GOT3 (cell line): Measurements from ENCODE around the gene PIP4K2A.

ENCODE experiments used
- DNase-seq: peaks from one replicate; lab custom pipeline; 2025; ENCODE audit warnings: mixed read lengths; lab: John Stamatoyannopoulos, UW

Gene PIP4K2A

DNA sequence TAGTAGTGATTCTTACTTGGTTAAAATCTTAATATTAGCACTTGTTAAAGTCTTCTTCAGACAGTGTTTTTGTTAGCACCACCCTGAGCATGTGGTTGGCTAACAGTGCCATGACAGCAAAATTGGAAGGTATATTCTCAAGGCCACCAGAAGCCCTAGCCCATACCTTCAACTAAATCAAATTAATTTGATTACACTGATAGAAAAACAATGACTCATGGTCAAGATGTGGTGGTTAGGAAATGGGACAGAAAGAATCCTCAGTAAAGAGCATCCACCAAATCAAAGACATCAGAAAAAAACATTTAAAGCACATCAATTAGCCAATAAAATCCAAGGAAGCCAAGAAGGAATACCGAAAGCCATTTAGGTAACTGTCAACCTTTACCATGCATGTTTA is 75.5 kb downstream of the PIP4K2A start:
- no peak for DNase-seq

DNA sequence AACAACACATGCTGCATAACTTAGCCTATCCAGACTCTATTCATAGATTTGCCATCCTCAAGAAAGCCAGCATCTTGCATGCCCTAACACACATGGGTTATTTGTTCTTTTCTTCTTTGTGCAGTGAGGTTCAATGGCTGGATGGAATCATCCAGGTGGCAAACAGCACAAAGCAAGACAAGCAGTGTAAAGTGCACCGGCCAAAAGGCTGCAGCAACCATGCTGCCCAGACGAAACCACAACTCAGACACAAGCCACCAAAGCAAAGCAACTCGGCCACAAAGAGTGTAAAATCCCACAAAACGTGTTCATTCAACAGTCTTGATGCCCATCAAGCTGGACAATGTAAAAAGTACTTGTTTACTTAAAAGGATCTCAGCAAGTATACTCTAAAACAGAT is 76.9 kb downstream of the PIP4K2A start:
- DNase-seq: no peak

DNA sequence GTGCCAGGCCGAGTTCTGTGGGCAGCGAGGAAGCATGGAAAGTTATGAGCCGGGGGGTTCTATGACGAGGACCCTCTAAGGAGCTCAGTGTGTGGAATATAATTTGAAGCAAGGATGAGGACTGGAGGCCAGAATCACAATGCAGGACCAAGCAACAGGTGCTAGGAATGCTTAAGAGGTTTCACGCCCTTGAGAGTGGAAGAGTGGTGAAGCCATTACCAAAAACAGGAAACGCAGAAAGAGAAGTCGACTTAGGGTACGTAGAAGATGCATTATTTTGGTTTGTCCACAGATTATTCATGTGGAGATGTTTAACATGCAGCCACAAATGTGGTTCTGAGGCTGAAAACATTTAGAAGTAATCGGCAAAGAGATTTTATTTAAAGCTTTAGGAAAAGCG is 78.7 kb downstream of the PIP4K2A start:
- DNase-seq: no peak

DNA sequence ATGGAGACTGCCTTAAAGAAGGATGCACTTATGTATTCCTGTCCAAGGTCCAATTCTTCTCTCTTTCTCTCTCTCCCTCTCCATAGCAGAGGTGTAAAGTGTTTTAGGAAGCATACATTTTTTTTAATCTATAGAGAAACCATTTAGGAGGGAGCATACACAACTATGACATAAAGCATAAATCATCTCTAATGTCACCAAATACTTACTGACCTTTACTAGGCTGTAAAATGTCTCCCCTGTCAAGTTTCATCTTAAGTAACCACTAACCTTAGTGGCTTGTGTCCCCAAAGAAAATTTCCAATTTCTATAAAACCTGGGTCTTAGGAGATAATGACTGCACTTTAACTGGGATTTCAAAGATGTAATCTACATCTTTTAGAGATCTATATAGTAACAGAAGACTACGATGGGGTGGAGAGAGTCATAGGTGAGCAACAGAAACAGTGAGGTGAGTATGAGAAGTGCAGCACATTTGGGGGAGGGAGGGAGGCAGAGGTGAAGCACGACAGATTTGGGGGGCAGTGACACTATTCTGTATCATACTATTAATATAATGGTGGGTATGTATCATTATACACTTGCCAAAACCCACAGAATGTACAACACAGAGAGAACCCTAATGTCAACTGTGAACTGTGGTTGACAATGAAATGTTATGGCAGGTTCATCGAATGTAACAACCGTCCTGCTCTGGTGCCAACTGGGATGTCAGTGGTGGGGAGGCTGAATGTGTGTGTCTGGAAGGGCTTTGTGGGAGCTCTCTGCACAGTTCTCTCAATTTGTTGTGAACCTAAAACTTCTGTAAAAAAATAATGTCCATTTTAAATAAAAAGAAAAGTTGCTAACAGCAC is 79.5 kb downstream of the PIP4K2A start:
- DNase-seq: no peak

DNA sequence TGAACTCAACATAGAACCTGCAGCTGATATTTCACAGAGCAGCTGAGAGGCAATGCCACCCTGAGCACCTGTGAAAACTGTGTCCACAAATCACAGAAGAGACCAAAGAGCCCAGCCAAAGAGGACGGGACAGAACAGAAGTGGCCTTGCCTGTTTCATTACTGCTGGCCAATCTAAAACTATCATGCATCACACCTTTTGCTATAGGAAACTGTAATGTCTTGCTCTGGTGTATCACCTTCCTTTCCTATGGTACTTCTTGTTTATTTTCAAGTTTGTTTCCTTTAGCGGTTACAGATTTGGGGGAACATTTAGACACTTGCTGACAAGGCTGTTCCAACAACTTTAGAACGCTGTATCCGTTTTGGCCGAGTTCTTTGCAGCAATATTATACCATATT is 80.3 kb downstream of the PIP4K2A start:
- no peak for DNase-seq

DNA sequence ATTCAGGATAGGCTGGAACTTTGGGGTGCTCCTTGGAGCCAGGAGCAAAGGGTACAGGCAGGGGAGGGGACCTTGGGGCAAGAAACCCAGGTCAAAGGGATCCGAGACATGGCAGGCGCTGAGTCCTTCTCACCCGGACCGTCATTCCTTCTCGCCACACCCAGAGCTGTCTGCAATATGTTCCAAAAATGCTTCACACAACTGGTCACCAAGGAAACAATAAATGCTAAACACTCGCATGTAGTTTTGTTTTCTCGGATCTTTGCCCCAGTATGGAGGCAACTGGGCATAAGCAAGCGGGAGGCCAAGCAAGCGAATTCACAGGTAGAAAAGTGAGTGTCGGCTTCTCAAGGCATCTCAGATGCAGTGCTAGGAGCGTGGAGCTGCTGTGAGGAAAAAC is 80.8 kb downstream of the PIP4K2A start:
- DNase-seq: no peak

DNA sequence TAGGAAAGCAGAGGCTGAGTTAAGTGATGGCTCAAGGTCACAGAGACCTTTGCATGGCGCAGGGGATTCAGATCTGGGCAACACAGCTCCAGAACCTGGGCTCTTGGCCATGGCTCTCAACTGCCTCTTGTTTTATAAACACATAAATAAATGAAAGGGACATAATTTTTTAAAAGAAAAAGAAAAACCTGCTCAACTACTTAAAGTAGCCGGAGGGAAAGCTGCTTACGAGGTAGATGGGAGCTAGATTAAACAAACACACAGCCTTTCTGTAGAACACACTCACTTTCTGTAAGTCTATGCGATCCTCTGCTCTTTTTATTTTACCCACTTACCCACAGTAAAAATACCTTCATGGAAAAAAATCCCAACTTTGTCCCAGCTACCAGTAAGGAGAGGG is 81.3 kb downstream of the PIP4K2A start:
- DNase-seq: no peak

DNA sequence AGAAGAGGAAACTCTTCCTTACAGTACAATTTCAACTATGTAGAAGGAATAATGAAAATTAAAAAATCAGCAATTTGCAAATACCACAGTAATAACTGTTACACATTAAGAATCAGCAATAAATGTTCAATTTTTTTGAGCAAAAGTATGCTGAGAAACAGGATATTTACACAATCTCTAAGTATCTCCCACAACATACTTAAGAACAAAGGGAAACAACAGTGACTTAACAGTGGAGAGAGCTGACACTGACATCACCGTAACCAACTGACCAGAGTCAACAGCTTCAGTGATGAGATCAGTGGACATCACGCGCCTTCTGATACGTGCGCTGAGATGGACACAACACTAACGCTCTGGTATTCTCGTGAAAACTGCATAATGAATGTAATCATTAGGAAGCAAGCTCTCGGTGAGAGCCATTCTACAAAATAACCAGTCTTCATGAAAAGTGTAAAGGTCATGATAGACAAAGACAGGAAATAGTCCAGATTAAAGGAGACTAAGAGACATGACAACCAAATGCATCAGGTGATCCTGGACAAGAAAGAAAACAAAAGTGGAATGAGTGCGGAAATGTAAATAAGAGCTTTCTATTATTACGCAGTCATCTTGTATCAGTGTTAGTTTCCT is 82.6 kb downstream of the PIP4K2A start:
- no peak for DNase-seq

DNA sequence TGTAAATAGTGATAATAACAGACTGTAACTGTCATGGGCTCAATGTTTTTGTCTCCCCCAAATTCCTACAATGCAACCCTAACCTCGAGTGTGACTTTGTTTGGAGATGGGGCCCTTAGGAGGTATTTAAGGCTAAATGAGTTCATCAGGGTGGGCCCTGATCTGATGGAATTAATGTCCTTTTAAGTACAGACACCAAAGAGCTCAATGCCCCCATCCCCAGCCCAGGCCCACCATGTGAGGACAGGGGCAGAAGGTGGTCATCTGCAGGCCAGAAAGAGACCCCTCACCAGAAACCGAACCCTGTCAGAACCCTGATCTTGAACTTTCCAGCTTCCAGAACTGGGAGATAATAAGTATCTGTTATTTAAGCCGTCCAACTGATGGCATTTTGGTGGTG is 83.2 kb downstream of the PIP4K2A start:
- DNase-seq: no peak

DNA sequence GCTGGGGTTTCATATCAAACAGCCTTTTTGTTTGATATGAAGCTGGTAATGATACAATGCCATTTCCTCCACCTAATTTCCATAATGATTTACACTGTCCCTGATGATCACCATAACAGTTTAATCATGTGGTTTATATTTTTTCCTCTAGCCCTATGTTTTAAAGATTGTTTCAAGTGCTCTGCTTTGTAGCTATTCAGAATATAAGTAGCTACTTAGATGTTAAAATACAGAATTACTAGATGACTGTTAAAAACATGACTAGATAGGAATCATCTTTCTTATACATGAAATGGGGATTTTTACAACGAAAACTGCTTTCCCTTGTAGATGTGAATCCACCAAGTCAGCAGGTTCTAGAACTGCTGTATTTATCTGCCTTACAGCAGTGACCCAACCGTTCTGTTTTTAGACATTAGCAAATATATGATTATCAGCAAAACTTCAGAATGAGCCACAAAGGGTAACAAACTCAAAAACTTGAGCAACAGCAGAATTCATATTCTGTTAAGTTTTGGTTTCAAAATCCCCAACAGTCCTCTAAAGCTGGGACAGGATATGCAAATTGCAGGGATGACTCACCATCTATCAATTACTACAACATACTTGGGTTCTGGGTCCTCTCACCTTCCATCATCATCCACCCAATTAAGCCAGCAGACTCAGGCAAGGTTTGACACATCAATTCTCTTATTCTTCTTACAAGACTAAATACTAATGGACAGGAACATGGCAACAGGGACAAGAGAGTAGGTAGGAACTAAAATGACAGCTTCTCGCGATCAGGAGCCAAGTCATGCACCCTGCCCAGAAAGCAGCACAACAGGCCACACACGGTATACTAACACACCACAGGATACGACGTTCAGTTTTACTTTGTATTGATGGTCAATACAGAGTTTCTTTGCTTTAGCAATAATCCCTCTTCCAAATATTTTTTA is 83.9 kb downstream of the PIP4K2A start:
- no peak for DNase-seq

DNA sequence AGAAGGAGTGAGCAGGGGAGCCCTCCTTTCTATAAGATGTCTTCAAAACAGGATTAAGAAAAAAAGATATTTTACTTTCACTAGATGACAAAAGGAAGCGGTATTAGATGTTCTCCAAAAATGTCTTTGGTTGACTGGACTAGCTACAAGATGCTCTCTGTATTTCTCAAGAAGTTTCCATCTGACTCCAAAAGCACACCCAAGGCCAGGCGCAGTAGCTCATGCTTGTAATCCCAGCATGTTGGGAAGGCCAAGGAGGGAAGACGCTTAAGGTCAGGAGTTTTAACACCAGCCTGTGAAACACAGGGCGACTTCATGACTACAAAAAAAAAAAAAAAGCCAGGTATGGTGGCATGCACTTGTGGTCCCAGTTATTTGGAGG is 84.5 kb downstream of the PIP4K2A start:
- DNase-seq: no peak

DNA sequence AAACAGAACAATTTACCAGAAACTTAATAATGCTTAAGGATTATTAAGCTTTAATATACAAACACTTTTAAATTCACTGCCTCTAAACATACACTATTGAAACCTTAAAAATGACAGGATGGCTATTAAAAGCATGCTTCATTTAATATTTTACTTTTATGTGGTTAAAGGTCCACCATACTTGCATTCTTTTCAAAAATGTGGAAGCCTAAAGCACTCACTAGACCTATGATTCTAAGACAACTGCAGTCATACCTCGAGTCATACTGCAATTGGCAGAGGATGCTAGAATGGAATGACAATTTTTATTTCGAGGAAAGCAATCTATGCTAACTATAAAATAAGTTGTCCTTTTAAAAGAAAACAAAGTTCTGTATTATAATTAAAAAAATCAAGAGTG is 85.3 kb downstream of the PIP4K2A start:
- no peak for DNase-seq

DNA sequence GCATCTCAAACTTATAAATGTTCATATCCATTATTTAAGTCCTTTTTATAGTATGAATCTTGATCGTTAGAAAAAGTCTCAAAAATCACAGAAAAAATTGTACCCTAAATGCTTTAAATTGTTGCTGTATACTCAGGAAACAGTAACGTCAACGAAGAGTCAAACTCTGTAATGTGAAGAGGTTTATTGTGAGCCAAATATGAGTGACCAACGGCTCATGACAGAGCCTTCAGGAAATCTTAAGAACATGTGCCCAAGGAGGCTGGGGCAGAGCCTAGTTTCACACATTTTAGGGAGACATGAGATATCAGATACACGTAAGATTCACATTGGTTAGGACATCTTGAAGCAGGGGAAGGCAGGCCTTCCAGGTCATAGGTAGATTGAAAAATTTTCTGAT is 86.1 kb downstream of the PIP4K2A start:
- DNase-seq: no peak

DNA sequence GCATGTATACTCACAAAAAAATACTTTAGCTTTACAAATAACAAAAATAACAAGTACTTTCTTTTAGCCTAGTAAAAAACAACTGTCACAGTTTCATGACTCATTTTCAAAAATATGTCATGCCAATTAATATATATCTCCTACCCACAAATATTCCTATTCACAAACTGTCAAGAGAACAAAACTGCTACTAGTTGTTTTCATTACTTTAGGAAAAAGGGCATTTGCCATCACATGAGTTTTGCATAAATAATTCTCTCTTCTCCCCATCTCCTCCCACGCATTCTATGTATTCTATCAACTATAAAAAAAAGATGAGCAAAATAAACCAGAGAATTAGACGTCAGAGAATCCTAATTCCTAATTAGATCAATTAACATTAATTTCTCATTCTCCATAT is 87.6 kb downstream of the PIP4K2A start:
- no peak for DNase-seq

DNA sequence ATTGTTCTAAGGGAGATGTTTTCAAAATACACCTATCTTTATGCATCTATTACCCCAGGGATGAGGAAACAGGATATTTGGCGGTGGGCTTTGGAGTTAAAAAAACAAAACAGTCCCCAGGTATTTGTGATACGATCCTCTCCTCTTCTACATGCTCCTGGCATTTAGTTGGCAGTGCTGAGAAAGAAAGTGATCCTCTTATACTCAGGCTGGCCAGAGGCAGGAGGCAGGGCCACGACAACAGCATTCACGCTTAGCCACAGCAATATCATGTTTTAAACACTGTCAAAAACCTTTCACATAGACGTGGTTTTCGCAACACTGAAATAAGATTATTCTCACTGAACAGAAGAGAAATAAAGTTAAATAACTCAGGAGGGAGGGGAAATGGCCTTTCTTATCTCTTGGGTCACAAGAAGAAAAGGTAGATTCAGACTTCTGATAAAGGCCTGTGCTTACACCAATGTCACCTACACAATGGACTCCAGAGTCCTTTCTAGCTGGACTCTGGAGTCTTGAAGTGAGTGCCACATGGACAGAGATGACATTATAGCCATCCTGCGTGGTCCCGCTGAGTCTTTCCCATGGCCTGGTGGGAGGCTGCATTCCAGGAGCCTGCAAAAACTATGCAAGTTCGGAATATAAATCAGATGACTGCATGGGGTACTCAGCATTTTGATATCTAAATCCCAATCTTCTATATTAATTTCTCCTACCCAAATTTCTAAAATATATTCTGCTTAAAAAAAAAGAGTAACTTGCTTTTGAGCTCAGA is 88.7 kb downstream of the PIP4K2A start:
- DNase-seq: no peak

DNA sequence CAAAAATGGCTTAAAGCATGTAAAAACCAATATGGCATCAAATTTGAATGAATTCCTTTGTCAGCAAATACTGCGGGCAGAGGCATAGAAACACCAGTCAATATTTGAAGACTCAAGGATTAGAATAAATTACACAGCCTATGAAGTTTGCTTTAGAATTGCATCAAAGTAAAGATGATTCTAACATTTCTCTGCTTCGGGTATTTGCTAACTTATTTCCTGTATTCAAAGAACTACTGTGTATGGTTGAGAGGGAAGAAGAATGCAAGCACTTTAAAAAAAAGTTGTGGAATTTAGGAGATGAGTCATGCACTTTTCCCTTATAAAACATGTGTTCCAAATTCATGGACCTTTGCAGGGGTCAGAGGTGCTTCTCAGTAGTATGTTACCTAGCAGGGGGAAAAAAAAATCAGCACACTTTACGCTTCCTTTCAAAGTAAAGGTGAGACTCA is 90.1 kb downstream of the PIP4K2A start:
- DNase-seq: no peak

DNA sequence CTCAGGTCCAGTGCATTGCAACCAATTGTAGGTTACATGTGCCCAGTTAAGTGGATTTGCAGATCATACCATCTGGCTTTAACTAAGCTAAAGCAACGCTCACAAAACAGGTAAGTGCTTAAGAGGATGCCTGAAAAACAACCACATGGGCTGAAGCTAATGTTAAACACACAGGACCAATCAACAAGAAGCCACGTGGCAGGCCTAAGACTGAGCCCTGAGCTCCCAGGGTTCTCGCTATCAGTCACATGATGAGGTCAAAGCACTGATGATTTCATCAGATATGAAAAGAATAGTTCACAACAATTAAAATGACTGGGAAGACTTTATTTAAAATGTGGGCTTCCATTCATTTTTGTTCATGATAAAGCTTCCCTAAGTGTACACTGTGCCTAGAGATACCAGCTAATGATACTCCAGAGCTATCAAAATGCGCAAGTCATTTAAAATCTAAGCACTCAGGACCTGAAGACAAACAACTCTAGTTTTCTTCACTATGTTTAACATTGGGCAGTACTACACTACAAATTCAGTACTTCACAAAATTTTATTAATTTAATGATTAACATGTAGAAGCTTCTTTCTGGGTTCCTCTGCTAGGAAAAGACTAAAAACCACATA is 90.6 kb downstream of the PIP4K2A start:
- no peak for DNase-seq

DNA sequence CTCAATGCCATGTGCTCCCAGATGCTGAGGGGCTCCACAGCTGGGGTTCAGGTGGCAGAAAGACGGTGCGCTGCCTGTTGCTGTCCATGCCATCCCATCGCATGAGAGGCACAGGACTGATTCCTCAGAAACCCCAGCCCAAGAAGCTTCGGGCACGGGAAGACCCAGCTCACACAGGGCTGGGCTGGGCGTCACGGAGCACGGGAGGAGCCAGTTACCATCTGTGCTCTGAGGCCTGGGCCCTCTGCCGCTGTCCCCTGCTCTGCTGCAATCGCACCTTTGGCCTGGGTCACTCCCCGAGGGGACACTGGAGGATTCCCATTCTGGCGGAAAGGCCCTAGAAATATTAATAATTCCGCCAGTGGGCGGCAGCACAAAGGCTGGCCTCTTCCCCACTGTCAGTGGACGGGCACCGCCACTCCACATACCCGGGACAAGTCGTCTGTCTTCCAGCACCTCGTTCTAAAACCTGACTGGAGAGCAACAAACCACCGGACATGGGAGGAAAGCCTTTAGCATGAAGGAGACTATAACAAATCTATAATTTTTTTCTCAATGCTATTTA is 92.1 kb downstream of the PIP4K2A start:
- DNase-seq: no peak

DNA sequence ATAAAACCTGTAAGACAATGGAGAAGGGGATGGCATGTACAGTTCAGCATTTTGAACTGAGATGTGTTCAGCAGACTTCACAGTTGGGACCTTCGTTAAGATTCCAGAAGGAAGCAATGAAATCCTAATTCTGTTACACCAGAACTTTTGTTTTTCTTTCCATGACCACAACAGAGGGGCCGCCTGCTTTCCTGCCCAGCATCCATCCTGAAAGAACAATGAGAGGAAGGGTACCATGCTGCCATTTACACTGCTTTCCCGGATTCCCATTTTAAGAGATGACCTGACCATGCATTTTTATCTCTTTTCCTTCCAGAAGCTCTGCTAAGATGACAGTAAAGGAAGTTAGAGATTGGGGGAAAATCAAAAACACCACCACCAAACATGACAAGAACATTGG is 92.7 kb downstream of the PIP4K2A start:
- no peak for DNase-seq

DNA sequence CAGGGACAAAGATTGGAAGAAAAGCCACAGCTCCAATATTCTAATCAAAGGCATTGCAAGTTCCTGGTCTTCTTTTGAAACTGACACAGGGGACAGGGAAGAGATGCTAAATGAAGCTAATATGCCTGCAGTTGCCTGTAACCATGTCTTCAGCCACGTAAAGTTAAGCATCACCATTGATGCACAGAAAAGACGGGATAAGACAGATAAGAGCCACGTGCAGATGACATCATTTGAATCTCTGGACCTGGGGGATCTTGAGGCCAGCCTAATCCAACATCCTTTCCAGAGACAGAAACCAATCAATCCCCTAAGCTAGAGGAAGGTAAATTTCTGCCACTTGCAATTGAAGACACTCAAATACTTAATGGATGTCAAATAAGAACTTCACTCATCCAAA is 93.4 kb downstream of the PIP4K2A start:
- no peak for DNase-seq
